Activated CD8-positive, alpha-beta memory T cell treated with anti-CD3 and anti-CD28 coated beads, Interleukin-2, amount 10 ng/mL, durations not matched to agents 7 days and 5 days (primary cell): ENCODE results near the gene DENND5A. TPM values are rescaled to one million over a fixed set of nuclear protein-coding genes. Genes with fewer than 3 reads are reported as not detected.

Source experiments
- ATAC-seq: fragments of 150-1000 bp; cut with Tn5 transposase; one replicate; pipeline ENCODE4 v1.10.0; 2021; ENCODE audit warnings: moderate library complexity
- CTCF ChIA-PET: fragments of 350-600 bp; sonication (Branson Sonifier 250); formaldehyde crosslinking; loops from one replicate; lab custom pipeline; 2021; ENCODE audit warnings: antibody characterized with exemption; lab: Charles Lee
- DNase-seq: peaks from one replicate; pipeline ENCODE4 v3.0.0-alpha.2; 2020
- H3K27ac Mint-ChIP-seq: one replicate; pipeline ENCODE4 v1.8.0; 2021; ENCODE audit warnings: mild to moderate bottlenecking, mixed read lengths
- H3K27me3 Mint-ChIP-seq: one replicate; pipeline ENCODE4 v1.8.0; 2021; ENCODE audit warnings: mixed read lengths
- H3K36me3 Mint-ChIP-seq: one replicate; pipeline ENCODE4 v1.8.0; 2021; ENCODE audit warnings: mild to moderate bottlenecking, mixed read lengths
- H3K4me1 Mint-ChIP-seq: one replicate; pipeline ENCODE4 v1.8.0; 2021; ENCODE audit warnings: mixed read lengths
- H3K4me3 Mint-ChIP-seq: one replicate; pipeline ENCODE4 v1.8.0; 2021; ENCODE audit warnings: mild to moderate bottlenecking, moderate library complexity, mixed read lengths
- H3K9me3 Mint-ChIP-seq: one replicate; pipeline ENCODE4 v1.8.0; 2022; ENCODE audit warnings: low read depth, mixed read lengths
- total RNA-seq, 2 experiments: library from RNA; stranded (reverse); gene quantifications; one replicate each; pipeline ENCODE4 v1.2.3, GENCODE V29; 2021

Gene DENND5A
- total RNA-seq, 2 experiments from 2014 or later = 15.9 to 19.0 TPM

DNA sequence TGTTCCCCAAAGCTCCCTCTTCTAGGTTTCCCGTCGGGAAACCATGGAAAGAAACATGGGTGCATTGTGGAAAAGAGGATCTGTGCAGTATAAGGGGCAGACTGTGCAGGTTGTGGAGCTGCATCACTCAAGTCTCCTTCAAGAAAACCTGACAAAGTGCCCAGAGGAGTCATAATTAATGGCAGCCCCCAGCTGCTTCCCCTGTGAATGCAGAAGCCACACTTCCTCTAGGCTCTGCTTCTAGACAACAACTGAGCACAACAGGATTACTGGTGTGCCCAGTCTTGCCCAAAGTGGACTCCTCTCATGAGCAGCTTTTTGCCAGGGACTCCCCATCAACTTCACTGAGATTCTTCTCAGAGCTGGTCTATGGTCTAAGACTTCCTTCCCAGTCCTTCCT is 131.2 kb downstream of the DENND5A start:
- no peaks in the 10 kb centered on the region for H3K36me3 Mint-ChIP-seq
- H3K27ac Mint-ChIP-seq = no peak overlapping the region
- no peaks in the 10 kb centered on the region for H3K27me3 Mint-ChIP-seq
- CTCF ChIA-PET = interaction anchor here (0.8 to 1.4 kb wide), 2 partner anchors 9 to 118 kb away, joined by 3 to 4 read pairs; no protein-coding TSS in a partner anchor
- H3K9me3 Mint-ChIP-seq = no peaks in the 10 kb centered on the region
- H3K4me1 Mint-ChIP-seq = peaks cover 17% of the 10 kb centered on the region
- ATAC-seq (no peak), DNase-seq (no peak)
- no peak overlapping the region for H3K4me3 Mint-ChIP-seq

DNA sequence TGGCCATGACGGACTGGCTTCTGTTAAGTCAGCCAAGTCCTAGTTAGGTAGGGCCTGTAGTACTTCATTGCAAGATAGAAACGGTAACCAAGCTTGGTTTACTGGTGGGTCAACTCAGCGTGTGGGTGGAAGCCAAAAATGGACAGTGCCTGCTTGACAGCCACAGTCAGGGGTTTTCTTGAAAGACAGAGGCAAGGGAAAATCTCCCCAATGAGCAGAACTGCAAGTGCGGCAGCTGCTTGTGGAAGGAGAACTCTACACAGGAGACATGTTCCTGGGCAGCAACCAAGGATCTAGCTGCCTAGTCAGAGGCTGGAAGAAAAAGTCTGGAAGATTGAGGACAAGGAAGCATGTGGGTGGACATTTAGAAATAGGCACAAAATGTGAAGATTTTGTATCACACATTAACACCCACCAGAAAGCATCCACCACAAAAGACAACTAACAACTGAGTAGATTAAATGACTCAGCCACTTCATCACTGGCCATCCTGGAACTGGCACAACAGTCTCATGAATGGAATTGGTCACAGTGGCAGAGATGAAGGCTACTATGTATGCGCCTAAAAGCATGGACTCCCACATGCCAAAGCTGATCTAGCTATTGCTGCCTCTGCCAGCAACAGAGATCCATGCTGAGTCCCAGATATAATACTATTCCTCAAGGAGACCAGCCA is 132.8 kb downstream of the DENND5A start:
- H3K27me3 Mint-ChIP-seq = peaks cover 3% of the 10 kb centered on the region
- peaks cover 10% of the 10 kb centered on the region for H3K4me1 Mint-ChIP-seq
- no peak overlapping the region for H3K27ac Mint-ChIP-seq
- H3K4me3 Mint-ChIP-seq = no peak overlapping the region
- H3K36me3 Mint-ChIP-seq = peaks cover 2% of the 10 kb centered on the region
- ATAC-seq (no peak), DNase-seq (no peak)
- no peaks in the 10 kb centered on the region for H3K9me3 Mint-ChIP-seq
- CTCF ChIA-PET = no interaction called here

DNA sequence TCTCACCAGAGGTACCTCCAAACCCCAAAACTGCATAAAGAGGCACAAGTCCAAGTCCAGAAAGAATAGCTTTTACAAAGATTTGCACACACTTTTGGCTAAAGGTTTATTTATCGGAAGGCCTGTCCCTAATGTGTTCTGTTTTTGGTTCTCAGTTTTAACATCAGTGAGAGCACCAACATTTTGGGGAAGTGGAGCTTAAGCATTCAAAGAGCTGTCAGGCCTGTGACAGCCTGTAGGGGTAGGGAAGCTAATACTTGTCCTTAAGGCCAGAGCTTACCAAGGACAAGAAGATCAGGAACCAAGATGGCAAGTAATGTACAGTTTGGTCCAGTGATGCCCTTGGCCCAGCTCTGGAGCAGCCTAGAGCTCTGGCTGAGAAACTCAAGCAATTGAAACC is 134.9 kb downstream of the DENND5A start:
- peaks cover 9% of the 10 kb centered on the region for H3K4me1 Mint-ChIP-seq
- peaks cover 4% of the 10 kb centered on the region for H3K27me3 Mint-ChIP-seq
- no peak overlapping the region for H3K27ac Mint-ChIP-seq
- H3K4me3 Mint-ChIP-seq = no peak overlapping the region
- H3K36me3 Mint-ChIP-seq = peaks cover 2% of the 10 kb centered on the region
- CTCF ChIA-PET = interaction anchor here (0.8 to 1.3 kb wide), 2 partner anchors 10 to 26 kb away, joined by 3 read pairs; no protein-coding TSS in a partner anchor
- ATAC-seq (no peak), DNase-seq (no peak)
- H3K9me3 Mint-ChIP-seq = no peaks in the 10 kb centered on the region

DNA sequence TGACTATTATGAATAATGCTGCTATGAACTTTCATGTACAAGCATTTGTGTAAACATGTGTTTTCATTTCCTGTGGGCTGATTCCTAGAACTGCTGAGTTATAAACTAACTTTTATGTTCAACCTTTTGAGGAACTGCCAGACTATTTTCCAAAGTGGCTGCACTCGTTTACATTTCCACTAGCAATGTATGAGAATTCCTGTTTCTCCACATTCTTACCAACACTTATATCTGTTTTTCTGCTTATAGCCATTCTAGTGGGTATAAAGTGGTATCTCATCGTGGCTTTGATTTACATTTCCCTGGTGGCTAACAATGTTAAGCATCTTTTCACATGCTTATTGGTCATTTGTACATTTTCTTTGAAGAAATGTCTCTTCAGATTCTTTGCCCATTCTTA is 138.5 kb downstream of the DENND5A start:
- no peak for ATAC-seq
- H3K27ac Mint-ChIP-seq = no peak overlapping the region
- no peak overlapping the region for H3K4me3 Mint-ChIP-seq
- peaks cover 12% of the 10 kb centered on the region for H3K27me3 Mint-ChIP-seq
- peaks cover 11% of the 10 kb centered on the region for H3K4me1 Mint-ChIP-seq
- H3K9me3 Mint-ChIP-seq = no peaks in the 10 kb centered on the region
- CTCF ChIA-PET = interaction anchor here (1.0 to 1.4 kb wide), 2 partner anchors 11 kb away, joined by 3 to 5 read pairs; no protein-coding TSS in a partner anchor
- DNase-seq = no peak
- peaks cover 2% of the 10 kb centered on the region for H3K36me3 Mint-ChIP-seq

DNA sequence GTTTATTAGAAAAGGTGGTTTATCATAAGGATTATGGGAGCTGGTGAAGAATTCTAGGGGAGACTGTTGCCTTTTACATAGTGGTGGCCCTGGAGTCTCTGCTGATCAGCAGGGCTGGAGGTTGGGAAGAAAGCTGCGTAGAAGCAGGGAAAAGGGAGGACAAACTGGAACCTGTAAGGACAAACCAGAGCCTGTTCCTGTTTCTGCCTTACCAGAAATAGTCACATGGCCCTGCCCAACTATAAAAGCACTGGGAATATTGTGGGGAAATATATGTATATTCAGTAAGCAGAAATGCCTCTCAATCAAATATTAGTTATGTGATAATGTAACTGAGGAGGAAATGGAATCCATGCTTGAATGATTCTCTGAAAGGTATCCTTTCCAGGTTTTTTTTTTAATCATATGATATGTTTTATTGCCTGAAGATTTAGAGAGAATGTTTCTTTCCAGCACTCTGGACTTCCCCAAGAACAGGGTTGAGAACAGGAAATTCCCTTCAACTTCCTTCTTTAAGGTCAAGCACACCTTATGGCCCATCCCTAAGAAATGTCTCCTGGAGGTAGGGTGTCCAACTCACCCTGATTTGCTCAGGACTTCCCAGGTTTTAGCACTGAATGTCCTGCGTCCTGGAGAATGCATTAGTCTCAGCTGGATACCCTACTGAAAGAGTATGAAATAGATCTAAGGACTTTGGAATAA is 139.8 kb downstream of the DENND5A start:
- no peak for DNase-seq
- Mint-ChIP-seq H3K27me3 (peaks cover 12% of the 10 kb centered on the region), H3K27ac (no peak overlapping the region), H3K4me1 (peaks cover 11% of the 10 kb centered on the region), H3K4me3 (no peak overlapping the region), H3K36me3 (peaks cover 2% of the 10 kb centered on the region), H3K9me3 (no peaks in the 10 kb centered on the region)
- CTCF ChIA-PET = interaction anchor here (1.2 to 1.4 kb wide), 2 partner anchors 8 to 12 kb away, joined by 4 to 5 read pairs; no protein-coding TSS in a partner anchor
- no peak for ATAC-seq

DNA sequence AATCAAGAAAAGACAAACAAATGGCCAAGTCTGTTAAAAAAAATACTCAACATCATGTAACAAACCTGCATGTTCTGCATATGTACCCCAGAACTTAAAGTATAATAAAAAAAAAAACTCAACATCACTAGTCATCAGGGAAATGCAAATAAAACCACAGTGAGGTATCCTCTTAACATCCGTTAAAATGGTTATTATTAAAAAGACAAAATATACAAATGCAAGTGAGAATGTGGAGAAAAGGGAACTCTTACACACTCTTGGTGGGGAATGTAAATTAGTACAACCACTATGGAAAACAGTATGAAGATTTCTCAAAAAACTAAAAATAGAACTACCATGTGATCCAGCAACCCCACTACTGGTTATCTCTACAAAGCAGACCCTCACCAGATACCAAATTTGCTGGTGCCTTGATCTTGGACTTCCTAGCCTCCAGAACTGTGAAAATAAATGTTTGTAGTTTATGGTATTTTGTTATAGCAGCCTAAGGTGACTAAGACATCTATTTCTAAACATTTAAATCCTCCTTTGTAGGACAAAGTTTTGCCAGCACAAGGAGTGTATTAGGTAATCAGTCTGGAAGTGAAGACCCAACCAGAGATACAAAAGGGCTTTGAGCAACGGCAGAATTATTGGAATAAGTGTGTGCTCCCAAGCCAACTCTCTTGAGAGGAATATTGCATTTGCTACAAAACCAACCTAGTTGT is 141.4 kb downstream of the DENND5A start:
- Mint-ChIP-seq H3K36me3 (peaks cover 2% of the 10 kb centered on the region), H3K4me3 (no peak overlapping the region), H3K27ac (no peak overlapping the region), H3K27me3 (peaks cover 12% of the 10 kb centered on the region), H3K4me1 (peaks cover 11% of the 10 kb centered on the region), H3K9me3 (no peaks in the 10 kb centered on the region)
- DNase-seq (no peak), ATAC-seq (no peak)
- CTCF ChIA-PET = interaction anchor here (1.2 to 1.5 kb wide), 2 partner anchors 10 to 14 kb away, joined by 4 to 5 read pairs; no protein-coding TSS in a partner anchor

DNA sequence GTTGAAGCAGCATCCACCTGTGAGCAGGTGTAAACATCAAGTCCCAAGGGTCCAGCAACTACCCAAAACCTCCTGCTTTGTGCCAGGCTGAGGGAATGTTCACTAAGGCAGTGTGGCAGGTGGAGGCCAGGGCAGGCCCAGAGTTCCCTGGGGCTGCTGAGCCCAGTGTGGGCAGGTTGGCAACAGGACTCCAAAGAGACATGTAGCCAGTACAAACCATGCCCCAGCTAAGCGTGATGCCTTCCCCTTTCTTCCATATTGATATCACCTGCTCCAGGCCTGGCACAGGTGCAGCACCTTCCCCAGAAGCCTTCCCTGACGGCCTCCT is 143.7 kb downstream of the DENND5A start:
- Mint-ChIP-seq H3K27ac (no peak overlapping the region), H3K4me1 (peaks cover 5% of the 10 kb centered on the region), H3K9me3 (no peaks in the 10 kb centered on the region), H3K4me3 (no peak overlapping the region), H3K36me3 (no peaks in the 10 kb centered on the region), H3K27me3 (peaks cover 12% of the 10 kb centered on the region)
- DNase-seq (no peak), ATAC-seq (no peak)
- CTCF ChIA-PET = no interaction called here

DNA sequence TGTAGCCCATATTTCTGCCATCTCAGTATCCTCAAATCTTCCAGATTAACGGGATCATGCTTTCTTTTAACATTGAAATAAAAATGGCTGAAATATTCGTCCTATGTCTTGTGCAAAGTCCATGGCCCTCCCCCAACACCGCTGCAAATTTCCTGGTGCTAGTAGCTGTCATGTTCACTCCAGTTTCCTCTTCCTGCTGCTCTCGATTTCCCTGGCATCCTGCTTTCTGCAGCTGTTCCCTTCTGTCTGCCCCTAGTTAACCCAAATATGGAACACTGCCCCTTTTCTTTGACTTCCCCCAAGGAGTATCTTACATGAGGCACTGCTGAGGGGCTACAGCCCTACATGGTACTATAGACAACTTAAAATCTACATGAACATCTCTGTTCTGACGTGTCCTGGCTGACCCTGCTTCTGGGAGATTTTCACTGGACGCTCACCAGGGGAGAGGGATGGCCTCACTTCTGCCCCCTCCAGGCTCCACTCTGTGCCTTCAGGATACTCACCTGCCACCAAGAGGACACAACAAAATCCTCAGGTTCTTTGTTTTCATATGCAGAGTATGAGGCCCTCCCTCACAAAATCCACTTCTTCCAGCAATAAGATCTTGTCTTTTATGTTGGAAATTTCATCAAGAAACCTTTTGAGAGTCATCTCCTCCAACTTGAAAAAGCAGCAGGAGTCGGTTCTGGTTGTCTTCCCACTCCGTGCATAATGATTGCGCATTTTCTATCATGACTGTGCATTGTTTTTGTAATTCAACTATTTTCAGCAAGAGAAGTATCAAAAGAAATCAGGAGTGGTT is 144.3 kb downstream of the DENND5A start:
- DNase-seq (no peak), ATAC-seq (no peak)
- H3K27ac Mint-ChIP-seq = no peak overlapping the region
- H3K9me3 Mint-ChIP-seq = no peaks in the 10 kb centered on the region
- H3K36me3 Mint-ChIP-seq = no peaks in the 10 kb centered on the region
- peaks cover 12% of the 10 kb centered on the region for H3K27me3 Mint-ChIP-seq
- CTCF ChIA-PET = interaction anchor here (1.9 kb wide), 1 partner anchor 17 kb away, joined by 5 read pairs; no protein-coding TSS in a partner anchor
- peaks cover 2% of the 10 kb centered on the region for H3K4me1 Mint-ChIP-seq
- no peak overlapping the region for H3K4me3 Mint-ChIP-seq

DNA sequence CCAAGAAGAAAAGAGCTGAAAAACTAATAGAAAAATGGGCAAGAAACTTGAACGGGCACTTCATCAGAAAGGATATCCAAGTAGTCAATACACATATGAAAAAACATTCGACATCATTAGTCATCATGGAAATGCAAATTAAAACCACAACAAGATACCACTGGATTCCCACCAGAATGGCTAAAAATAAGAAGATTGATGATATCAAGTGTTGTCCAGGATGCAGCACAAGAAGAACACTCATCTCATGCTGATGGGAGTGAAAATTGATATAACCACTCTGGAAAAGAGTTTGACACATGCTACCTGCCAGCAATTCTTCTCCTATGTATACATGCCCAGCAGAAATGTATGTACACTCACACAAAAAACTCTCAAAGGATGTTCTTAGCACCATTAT is 146.9 kb downstream of the DENND5A start:
- peaks cover under 1% of the 10 kb centered on the region for H3K9me3 Mint-ChIP-seq
- H3K36me3 Mint-ChIP-seq = peaks cover 1% of the 10 kb centered on the region
- H3K4me3 Mint-ChIP-seq = no peak overlapping the region
- H3K27ac Mint-ChIP-seq = no peak overlapping the region
- H3K27me3 Mint-ChIP-seq = peaks cover 13% of the 10 kb centered on the region
- CTCF ChIA-PET = interaction anchor here (0.7 to 1.7 kb wide), 3 partner anchors 19 to 340 kb away, joined by 3 to 7 read pairs (median 4); no protein-coding TSS in a partner anchor
- peaks cover under 1% of the 10 kb centered on the region for H3K4me1 Mint-ChIP-seq
- ATAC-seq (no peak), DNase-seq (no peak)

DNA sequence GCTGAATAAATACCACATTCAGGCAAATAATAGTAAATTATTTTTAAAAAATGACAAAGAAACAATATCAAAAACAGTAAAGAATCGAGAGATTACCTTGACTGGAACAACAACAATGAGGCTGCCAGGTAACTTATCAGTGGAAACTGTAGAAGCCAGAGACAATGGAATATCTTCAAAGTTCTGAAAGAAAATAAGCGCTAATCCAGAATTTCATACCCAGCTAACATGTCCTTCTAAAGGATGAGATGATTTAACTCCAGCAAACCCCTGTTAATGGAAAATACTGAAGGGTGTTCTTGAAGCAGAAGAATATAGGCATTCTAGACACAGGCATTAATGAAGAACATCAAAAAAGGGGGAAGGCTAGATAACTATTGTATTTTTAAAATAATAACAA is 153.1 kb downstream of the DENND5A start:
- Mint-ChIP-seq H3K4me3 (no peak overlapping the region), H3K27ac (no peak overlapping the region), H3K36me3 (peaks cover 7% of the 10 kb centered on the region), H3K4me1 (no peaks in the 10 kb centered on the region), H3K9me3 (peaks cover 15% of the 10 kb centered on the region), H3K27me3 (peaks cover 21% of the 10 kb centered on the region)
- ATAC-seq (no peak), DNase-seq (no peak)
- CTCF ChIA-PET = no interaction called here

DNA sequence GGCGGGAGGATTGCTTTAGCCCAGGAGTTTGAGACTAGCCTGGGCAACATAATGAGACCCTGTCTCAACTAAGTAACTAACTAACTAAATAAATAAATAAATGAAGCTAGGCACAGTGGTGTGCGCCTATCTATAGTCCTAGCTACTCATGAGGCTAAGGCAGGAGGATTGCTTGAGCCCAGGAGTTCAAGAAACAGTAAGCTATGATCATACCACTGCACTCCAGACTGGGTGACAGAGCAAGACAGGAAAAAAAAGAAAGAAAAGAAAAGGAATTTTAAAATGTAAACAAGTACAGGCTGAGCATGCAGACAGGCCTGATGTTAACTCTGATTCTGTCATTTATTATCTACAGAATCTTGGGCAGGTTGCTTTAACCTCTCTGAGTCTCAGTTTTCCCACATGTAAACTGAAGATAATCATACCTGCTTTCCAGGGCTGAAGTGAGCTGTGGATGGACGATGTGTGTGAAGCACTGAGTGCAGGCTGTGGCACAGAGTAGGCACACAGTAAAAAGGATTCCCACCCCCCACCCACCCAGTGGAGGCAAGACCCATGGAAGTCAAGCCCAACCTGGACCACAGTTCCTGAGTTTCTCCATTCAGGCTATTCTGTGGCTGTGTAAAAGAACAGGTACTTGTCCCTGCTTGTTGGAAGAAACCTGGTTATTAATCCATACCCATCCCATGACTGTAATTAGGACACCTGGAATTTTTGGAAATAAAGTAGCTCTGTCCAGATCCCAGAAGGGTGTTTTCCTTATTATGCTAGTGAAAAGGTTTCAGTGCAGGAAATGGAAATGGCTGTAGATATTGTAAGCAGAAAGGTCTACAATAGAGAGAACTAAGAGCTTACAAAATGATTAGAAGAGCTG is 155.1 kb downstream of the DENND5A start:
- CTCF ChIA-PET = interaction anchor here (1.1 kb wide), 1 partner anchor 94 kb away, joined by 3 read pairs; no protein-coding TSS in a partner anchor

DNA sequence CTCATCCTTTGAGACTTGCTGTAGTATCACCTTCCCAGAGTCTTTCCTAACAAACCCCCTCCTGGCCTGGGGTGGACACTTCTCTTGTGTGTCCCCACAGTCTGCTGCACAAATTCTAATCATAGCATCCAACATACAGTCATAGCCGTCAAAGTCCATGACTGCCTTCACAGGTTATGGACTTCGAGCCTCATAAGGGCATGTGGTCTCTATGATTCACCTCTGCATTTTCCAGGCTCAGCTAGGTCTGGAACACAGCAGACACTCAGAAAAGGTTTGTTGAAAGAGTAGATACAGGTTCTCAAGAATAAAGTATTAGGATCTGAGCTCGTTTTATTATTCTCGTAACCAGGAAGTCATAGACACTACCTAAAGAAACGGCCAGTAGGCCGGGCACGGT is 160.6 kb downstream of the DENND5A start:
- H3K9me3 Mint-ChIP-seq = no peaks in the 10 kb centered on the region
- no peaks in the 10 kb centered on the region for H3K36me3 Mint-ChIP-seq
- H3K4me1 Mint-ChIP-seq = no peaks in the 10 kb centered on the region
- ATAC-seq (no peak), DNase-seq (no peak)
- peaks cover 55% of the 10 kb centered on the region for H3K27me3 Mint-ChIP-seq
- CTCF ChIA-PET = no interaction called here
- no peak overlapping the region for H3K4me3 Mint-ChIP-seq
- no peak overlapping the region for H3K27ac Mint-ChIP-seq

More for the DNA sequence above, 155.1 kb downstream of the DENND5A start:
- no peak for ATAC-seq
- H3K4me3 Mint-ChIP-seq = no peak overlapping the region
- no peaks in the 10 kb centered on the region for H3K4me1 Mint-ChIP-seq
- H3K27ac Mint-ChIP-seq = no peak overlapping the region
- peaks cover 33% of the 10 kb centered on the region for H3K27me3 Mint-ChIP-seq
- DNase-seq = no peak
- H3K36me3 Mint-ChIP-seq = peaks cover 7% of the 10 kb centered on the region
- H3K9me3 Mint-ChIP-seq = peaks cover 15% of the 10 kb centered on the region
